Stimulated activated CD8-positive, alpha-beta memory T cell treated with anti-CD3 and anti-CD28 coated beads, Interleukin-4, amount 100 ng/mL, for 24 hours (primary cell): ENCODE measurements around the gene CDK5RAP2.
"Not testable (repeated sequence)": the region's sequence is repeated elsewhere in the genome, so short reads cannot be mapped to it uniquely, and the experiment has no call there.

Source experiments
- DNase-seq: peaks from one replicate; pipeline ENCODE4 v3.0.0-alpha.2; 2020; ENCODE audit warnings: low read depth

CDK5RAP2 gene

GRCh38 chr9:120592210-120592609 is 12.2 kb upstream of the CDK5RAP2 start:
- no peak for DNase-seq

DNA sequence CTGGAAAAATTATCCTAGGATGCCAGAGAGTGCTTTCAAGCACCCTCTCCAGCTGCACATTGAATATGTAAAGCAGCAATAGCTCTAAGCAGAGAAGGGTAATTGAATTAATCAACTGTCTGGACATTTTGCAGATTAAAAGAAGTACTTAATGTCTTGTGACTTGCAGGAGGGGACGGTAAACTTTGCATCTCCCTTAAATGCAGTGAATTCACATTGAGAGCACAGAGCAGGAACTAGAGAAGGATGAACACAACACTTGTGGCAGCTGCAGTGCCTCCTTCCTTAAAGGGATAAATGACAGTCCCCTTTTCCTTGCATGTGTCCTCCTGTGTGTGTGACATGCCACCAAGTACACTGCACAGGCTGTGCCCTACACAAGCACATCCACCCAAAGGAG is 7.4 kb upstream of the CDK5RAP2 start:
- no peak for DNase-seq

DNA sequence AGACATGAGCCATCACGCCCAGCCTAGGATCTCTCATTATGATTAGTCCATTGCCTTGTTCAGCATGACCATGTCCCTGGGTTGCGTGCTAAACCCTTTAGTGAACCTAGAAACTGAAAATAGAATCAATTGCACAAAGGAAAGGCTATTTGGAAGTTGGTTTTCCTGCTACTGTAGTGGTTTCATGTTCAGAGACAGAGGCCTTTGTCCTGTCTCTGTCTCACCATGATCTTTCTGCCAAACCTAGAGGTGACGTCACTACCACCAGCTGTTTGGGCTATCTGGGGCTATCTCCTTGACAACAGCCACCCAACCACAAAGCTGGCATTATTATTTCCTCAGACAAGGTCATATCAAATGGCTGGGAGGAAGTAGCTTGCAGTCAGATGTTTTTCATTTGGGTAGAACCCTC is 4.0 kb upstream of the CDK5RAP2 start:
- DNase-seq, result no peak

DNA sequence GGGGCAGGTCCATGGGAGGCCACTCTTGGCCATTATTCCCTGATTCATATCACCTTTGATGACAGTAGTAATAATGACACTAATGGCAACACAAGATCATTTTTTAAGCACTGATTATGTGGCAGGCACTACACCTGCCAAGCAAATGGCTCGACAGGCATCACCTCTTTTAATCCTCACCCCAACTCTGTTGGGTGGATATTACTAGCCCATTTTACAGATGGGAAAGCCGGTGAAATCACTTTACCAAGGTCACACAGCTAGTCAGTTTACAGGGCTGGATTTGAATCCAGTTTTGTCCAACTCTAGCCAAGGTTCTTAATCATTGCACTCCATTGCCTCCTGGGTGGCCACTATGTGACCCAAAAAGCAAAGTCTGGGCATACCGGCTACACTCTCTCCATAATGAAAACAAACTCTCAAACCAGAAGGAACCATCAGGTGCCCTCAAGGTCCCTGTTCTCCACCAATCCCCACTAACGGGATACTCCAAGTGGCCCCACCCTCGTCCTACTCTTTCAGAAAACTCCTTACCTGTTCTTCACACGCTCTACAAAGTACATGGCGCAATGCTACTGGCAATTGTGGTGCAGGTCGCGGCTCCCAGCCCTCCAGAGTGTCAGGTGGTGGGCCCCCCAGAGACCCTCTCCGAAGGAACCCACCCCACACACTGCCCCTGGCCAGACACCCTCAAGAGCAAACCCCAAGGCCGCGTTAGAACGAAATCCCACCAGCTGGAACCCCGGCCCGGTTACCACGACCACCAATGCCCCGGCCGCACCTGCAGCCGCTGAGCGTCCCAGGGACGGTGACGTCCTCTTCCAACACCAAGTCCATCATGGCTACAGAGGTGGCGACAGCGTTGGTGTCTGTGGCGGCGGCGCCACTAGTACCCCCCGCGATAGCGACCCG is 572 bp downstream of the CDK5RAP2 start:
- DNase-seq, result no peak

DNA sequence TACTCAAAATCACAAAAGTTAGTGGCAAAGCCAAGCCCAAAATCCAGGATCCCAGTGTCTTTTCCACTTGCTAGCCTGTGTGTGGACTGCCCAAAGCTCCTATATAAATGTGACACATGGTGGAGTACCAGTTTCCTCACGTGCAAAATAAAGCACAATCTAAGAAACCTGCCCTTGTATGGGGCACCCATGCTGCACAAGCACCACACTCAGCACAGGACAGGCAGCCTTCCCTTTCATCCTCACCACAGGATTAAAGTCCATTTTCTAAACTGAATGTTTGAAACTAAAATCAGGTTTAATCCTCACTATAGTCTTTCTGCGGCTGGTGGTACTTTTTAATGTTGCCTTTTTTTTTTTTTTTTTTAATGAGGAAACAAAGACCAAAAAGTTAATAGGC is 5.5 kb downstream of the CDK5RAP2 start:
- DNase-seq, result no peak

DNA sequence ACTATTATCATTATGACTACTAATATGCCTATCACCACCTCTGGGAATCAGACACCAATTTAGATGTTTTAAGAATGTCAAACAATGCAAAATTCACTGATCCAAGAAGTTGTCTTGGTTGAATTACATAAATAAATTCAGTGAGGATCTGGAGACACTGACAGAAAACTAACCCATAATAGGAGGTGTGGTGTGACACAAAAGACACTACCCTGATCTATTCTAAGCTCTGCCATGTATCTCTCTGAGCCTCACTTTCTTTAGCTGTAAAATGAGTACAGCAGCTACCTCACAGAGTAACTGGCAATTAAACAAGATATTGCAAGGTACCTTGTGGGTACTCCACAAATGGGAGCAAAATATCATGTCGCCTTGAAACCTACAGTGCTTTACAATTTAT is 7.5 kb downstream of the CDK5RAP2 start:
- DNase-seq, result no peak

DNA sequence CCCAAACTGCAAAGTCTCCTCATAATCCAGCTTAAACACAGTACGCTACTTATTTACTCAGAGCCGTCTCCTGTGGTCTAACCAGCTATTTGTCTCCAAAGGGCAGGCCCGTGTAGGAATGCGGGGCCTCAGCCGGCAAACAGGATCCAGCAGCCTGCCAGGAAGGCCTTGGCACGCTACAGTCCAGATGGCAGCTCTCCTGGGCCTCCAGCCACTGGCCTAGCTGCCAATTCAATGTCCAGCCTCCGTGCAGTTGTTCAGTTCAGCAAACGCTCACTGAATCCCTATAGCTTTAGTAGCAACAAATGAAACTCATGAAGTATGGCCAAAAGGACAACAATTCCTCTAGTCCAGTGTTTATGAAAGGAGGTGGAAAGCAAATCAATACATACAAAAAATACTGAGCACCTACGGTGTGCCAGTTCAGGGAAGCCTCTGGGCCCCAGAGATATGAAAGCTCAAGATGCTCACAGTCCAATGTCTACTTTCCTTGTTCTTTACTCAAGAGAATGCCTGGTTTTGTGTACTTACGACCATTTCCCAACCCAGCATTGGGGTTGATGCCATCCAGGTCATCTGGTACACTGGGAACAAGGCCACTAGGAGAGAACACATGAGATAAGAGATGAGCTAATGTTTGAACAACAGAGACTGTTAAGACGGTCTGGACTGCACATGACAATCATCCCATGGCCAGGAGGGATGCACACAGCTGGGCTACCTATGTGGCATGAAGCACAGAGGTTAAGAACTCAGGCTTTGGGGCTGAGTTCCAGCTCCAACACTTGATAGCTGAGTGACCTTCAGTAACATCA is 8.3 kb downstream of the CDK5RAP2 start:
- no peak for DNase-seq

GRCh38 chr9:120570296-120570695 is 9.7 kb downstream of the CDK5RAP2 start:
- no peak for DNase-seq

DNA sequence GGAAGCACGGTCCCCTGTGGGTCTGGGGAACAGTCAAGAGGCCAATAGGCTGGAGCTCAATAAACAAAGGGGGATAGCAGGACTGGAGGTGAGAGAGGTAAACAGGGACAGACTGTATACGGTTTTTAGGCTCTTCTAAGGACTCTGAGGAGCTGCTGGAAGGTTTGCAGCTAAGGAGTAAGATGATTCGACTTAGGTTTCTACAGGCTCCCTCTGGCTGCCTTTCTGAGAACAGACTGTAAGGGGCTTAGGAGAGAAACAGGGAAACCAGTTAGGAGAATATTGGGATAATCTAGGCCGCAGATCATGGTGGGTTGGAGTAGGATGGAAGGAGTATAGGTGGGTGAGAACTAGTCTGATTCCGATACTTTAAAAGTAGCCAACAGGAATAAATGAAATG is 10.4 kb downstream of the CDK5RAP2 start:
- no peak for DNase-seq

DNA sequence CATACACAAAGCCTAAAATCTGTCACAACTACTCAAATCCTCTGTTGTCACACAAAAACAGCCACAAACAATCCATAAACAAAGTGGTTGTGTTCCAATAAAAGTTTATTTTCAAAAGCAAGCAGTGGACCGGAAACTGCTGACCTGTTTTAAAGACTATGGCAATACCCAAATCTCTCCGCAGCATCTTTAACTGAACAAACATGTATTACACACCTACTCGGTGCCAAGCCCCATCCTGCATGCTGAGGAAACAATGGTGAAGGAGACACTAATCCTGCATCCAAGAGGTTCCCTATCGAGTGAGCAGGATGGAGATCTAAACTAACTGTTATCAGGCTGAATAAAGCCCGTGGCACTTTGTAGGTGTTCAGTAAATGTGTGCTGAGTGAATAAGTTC is 11.2 kb downstream of the CDK5RAP2 start:
- no peak for DNase-seq

GRCh38 chr9:120567874-120568273 is 12.1 kb downstream of the CDK5RAP2 start:
- no peak for DNase-seq

GRCh38 chr9:120567081-120567480 is 12.9 kb downstream of the CDK5RAP2 start:
- no peak for DNase-seq

DNA sequence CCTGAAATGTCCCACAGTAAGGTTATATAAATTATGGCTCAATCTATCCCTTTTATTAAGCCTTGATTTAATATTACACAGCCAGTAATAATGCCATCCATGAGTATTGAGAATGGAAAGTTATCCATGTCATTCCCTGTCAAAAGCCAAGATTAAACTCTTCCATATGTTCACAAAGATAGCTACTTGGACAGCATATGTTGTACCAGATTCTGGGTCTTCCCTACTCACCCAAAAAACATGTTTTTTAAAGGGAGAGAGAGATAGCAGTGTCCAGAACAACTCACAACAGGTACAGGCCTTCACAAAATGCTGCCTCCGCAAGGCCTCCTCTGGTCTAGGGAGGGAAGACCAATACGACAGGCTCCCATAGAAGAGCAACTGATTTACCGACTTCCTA is 15.4 kb downstream of the CDK5RAP2 start:
- no peak for DNase-seq

- DNase-seq, result no peak
Observed at GRCh38 chr9:120562861-120563443, 17.0 kb downstream of the CDK5RAP2 start.

DNA sequence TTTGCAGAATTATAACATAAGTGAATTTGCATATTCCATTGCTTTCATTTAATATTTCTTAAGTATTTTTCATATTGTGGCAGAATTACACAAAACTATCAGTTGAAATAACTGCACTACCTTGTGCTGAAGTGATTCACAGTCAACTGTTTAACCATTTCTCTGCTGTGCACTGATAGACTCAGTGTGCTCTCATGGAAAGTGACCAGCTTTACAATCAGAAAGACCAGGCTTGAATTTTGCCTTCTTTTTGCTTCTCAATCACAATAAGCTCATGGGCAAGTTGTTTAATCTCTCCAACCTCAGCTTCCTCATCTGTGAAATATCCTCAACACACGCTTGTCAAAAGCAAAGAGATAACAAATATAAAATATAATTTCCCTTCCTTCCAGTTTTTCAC is 18.3 kb downstream of the CDK5RAP2 start:
- no peak for DNase-seq

GRCh38 chr9:120559546-120559945 is 20.4 kb downstream of the CDK5RAP2 start:
- DNase-seq, result no peak

GRCh38 chr9:120558454-120558853 is 21.5 kb downstream of the CDK5RAP2 start:
- DNase-seq, result no peak

GRCh38 chr9:120557205-120557604 is 22.8 kb downstream of the CDK5RAP2 start:
- DNase-seq, result no peak

DNA sequence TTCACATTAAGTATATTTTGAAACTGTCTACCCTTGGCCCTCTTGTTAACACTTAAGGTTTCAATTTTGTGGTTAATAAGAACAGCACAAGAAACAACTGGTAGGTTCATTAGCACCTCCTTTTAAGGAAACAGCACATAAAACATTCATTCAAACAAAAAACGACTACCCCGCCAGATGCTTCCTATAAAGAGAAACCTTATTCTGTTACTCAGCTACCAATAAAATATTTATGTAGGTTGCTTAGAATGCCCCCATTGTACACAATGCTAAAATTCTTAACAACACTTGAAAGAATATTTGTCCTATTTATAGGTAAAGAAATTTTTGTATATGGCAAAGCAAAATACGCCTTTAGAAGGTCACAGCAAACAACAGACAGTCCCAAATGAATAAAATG is 23.2 kb downstream of the CDK5RAP2 start:
- no peak for DNase-seq

DNA sequence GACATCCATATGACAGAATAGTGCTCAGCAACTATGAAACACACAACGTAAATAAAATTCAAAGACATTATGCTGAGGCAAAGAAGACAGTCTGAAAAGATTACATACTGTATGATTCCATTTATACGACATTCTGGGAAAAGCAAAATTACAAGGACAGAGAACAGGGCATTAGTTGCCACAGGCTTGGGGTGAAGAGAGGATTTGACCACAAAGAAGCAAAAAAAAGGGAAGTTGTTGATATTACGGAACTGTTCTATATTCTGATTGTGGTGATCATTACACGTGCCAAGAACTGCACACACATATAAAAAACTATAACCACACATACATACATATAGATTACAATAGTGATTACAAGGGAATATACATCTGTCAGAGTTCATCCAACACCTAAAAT is 24.1 kb downstream of the CDK5RAP2 start:
- no peak for DNase-seq

DNA sequence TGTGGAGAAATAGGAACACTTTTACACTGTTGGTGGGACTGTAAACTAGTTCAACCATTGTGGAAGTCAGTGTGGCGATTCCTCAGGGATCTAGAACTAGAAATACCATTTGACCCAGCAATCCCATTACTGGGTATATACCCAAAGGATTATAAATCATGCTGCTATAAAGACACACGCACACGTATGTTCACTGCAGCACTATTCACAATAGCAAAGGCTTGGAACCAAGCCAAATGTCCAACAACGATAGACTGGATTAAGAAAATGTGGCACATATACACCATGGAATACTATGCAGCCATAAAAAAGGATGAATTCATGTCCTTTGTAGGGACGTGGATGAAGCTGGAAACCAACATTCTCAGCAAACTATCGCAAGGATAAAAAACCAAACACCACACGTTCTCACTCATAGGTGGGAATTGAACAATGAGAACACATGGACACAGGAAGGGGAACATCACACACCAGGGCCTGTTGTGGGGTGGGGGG is 27.7 kb downstream of the CDK5RAP2 start:
- DNase-seq, result not testable (repeated sequence)

DNA sequence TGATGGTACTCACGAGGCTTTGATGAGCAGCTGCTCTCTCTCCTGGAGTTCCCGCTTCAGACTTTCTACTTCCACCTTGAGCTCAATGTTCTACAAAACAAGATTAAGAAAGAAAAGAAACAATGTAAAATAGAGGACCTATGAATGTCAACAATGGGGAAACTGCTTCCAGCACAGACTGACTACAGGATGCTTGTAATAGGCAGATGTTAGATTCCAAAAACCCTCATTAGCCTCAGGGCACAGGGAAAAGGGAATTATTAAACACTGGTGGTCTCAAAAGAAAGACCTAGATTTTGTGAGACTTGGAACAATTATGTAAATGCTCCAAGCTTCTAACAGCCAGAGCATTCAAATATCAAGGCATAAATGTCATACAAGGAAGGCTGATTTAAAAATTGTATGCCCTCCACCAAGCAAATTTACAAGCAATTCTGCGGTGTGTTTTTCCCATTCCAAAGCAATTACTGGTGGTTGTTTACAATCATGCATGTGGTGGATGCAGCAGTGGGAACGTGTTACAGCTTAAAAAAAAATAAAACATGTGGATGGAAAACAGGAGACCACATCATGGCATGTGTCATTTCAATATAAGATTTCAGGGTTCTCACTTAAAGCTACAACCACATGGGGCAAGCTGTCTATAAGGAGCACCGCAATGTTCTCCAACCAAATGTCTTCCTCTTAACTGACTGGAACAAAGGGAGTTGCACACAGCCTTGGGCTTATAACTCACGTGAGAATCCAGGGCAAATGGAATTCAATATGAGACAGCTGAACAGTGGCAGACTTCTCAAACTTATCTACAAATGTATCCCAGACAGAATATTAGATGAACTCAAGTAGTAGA is 34.0 kb downstream of the CDK5RAP2 start:
- no peak for DNase-seq
